Upper lobe of left lung (tissue), 6 donors: ENCODE measurements around the gene GCK. TPM values are rescaled to one million over a fixed set of nuclear protein-coding genes. Genes with fewer than 3 reads are reported as not detected.

Source experiments
- ATAC-seq, 2 donors: fragments of 200-7000 bp; cut with Tn5 transposase; one replicate each; pipeline ENCODE4 v1.9.1; 2022; ENCODE audit warnings: mild to moderate bottlenecking in 2 of 2, moderate library complexity in 2 of 2; ENCODE audit not compliant: low FRiP score in 2 of 2
- DNase-seq, 2 donors: peaks; one replicate each; pipeline ENCODE4 v3.0.0-alpha.2; 2019 to 2020
- H3K27ac ChIP-seq, 4 donors: fragments of 200-600 bp; sonication (generic); one replicate each; pipeline ENCODE4 v1.5.1; 2016 to 2019
- H3K27me3 ChIP-seq, 4 donors: fragments of 200-600 bp; sonication (generic); one replicate each; pipeline ENCODE4 v1.5.1; 2017 to 2019
- H3K36me3 ChIP-seq, 4 donors: fragments of 200-600 bp; sonication (generic); one replicate each; pipeline ENCODE4 v1.5.1; 2016 to 2019
- H3K4me1 ChIP-seq, 4 donors: fragments of 200-600 bp; sonication (generic); one replicate each; pipeline ENCODE4 v1.5.1; 2018 to 2019
- H3K4me3 ChIP-seq, 4 donors: fragments of 200-600 bp; sonication (generic); one replicate each; pipeline ENCODE4 v1.5.1; 2017 to 2019; ENCODE audit warnings: mild to moderate bottlenecking in 2 of 4, moderate library complexity in 1 of 4
- H3K9me3 ChIP-seq, 4 donors: fragments of 200-600 bp; sonication (generic); one replicate each; pipeline ENCODE4 v1.5.1; 2018 to 2019
- CTCF ChIP-seq, 6 experiments: fragments of 450-650 bp in 4 of 6; fragments of 200-600 bp in 2 of 6; sonication (generic) in 2 of 6; IDR thresholded peaks; one replicate each; pipeline ENCODE4 v1.5.1; 2016 to 2019; ENCODE audit warnings: antibody characterized with exemption in 6 of 6
- EP300 ChIP-seq, 4 donors: sonication (generic); formaldehyde crosslinking; IDR thresholded peaks; one replicate each; pipeline ENCODE4 v1.5.1; 2017; ENCODE audit warnings: antibody characterized with exemption in 4 of 4, control low read depth in 2 of 4
- POLR2A ChIP-seq, 4 donors: fragments of 450-650 bp; IDR thresholded peaks; one replicate each; pipeline ENCODE4 v1.5.1; 2016 to 2017; ENCODE audit warnings: antibody characterized with exemption in 4 of 4, mild to moderate bottlenecking in 2 of 4
- POLR2AphosphoS5 ChIP-seq, 2 donors: sonication (generic); formaldehyde crosslinking; IDR thresholded peaks; one replicate each; pipeline ENCODE4 v1.5.1; 2017; ENCODE audit warnings: antibody characterized with exemption in 2 of 2
- WGBS, 2 donors: methylation state at CpG; one replicate each; pipeline ENCODE4 v1.1.5; 2017 to 2018; 5-methylcytosine and 5-hydroxymethylcytosine counted together
- total RNA-seq, 6 donors: library from RNA; depleted of rRNA in 4 of 6; stranded (reverse); fragments of >200 nt in 4 of 6; gene quantifications; one replicate each; pipeline versions ENCODE4 v1.1.0 to v1.2.1, GENCODE V29; 2016 to 2021
- donor health status: DM: no; HTN: no; CAD: no; lungs with moderate emphysema.
- donor health status: DM: no; HTN: yes; CAD: no; lungs with severe emphysema.

GCK gene
- total RNA-seq, 6 donors from 2014 or later: 0.17 to 0.49 (median 0.30) TPM; not detected in 2

DNA sequence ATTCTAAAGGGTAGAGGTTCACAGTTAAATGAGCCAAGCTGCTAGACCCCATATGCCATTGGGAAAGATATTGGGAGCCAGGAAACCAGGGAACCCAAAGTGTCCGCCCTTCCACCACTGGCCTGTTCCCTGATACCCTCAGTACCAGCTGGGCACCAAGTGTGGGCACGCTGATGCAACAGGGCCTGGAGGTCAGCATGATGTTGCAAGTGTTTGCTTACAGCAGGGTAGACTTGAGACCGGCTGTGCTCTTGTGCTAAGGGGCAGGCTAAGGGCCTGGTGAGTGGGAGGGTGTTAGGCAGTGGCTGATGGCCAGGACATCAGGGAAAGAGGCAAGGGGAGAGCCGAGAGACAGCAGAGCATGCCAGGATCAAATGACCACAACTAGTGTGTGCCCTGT, 27.1 kb downstream of the GCK start:
- TF ChIP-seq POLR2A (IDR thresholded peaks at IDR 0.05): no peak
- ATAC-seq (peak in 1 of 2 donors; percentile 48), DNase-seq (peak in 1 of 2 donors; percentile 79)
- no peak overlapping the region for H3K4me3 ChIP-seq
- H3K9me3 ChIP-seq: no peaks in the 10 kb centered on the region
- peaks cover 0 to 6% (median 0%) of the 10 kb centered on the region in 4 donors for H3K4me1 ChIP-seq
- 69 to 81% methylated on average over 4 of the region's 4 CpGs for whole genome bisulfite sequencing, 2 donors
- no peak overlapping the region for H3K27ac ChIP-seq
- H3K36me3 ChIP-seq: no peaks in the 10 kb centered on the region
- H3K27me3 ChIP-seq: no peaks in the 10 kb centered on the region

- Histone ChIP-seq H3K4me3 (no peak overlapping the region), H3K4me1 (peaks cover 0 to 6% (median 0%) of the 10 kb centered on the region in 4 donors), H3K9me3 (no peaks in the 10 kb centered on the region), H3K27me3 (no peaks in the 10 kb centered on the region), H3K27ac (no peak overlapping the region), H3K36me3 (no peaks in the 10 kb centered on the region)
- DNase-seq (no peak), ATAC-seq (no peak)
- 97 to 100% methylated on average over 2 of the region's 2 CpGs for WGBS, 2 donors
- no peak for TF ChIP-seq EP300 (IDR thresholded peaks at IDR 0.05)
- TF ChIP-seq POLR2A (IDR thresholded peaks at IDR 0.05): no peak
- TF ChIP-seq POLR2AphosphoS5 (IDR thresholded peaks at IDR 0.05): no peak
- no peak for TF ChIP-seq CTCF (IDR thresholded peaks at IDR 0.05)
These were observed 27.9 kb downstream of the GCK start for GRCh38 chr7:44161371-44161770.

DNA sequence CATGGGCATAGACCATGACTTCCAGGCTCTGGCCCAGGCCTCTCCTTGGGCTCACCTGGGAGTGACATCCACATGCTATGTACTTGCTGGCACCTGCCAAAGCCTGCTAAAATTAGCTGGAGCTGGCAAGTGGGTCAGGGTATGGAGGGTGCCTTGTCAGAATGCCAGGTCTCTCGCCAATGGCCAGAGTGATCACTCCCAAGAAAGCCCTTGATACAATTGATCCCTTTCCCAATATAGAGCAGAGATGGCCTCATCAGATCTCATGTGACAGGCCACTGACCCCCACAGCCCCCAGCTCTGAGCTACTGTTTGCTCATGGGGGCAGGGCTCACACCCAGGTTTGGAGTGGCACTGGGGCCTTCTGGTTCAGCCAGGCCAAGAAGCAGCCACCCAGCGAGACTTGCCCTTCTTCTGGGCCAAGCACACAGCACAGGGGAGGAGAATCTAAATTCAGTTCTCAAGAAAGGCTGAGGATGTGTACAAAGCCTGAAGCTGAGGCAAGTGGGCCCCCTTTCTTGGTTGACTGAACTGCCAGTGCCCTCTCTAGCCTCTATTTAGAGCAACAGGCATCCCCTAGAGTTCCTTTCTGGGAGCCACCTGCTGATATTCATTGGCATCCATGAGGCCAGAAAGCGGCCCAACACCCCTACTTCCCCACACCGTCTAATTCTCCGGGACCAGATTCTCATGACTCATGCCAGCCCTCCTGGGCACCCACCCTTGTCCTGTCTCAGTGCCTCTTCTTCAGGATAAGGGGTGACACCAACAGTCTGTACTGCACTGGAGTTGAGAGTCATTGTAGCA, 29.2 kb downstream of the GCK start:
- Histone ChIP-seq H3K4me3 (no peak overlapping the region), H3K36me3 (no peaks in the 10 kb centered on the region), H3K27ac (no peak overlapping the region), H3K4me1 (peaks cover 0 to 6% (median 0%) of the 10 kb centered on the region in 4 donors), H3K27me3 (no peaks in the 10 kb centered on the region), H3K9me3 (no peaks in the 10 kb centered on the region)
- DNase-seq: peak in 1 of 2 donors; percentile 36
- no peak for TF ChIP-seq EP300 (IDR thresholded peaks at IDR 0.05)
- no peak for TF ChIP-seq CTCF (IDR thresholded peaks at IDR 0.05)
- 72 to 84% methylated on average over 4 to 5 of the region's 5 CpGs for WGBS, 2 donors
- ATAC-seq: no peak

GRCh38 chr7:44158873-44159631, 30.2 kb downstream of the GCK start:
- H3K4me3 ChIP-seq: no peak overlapping the region
- ATAC-seq (no peak), DNase-seq (no peak)
- H3K27ac ChIP-seq: no peak overlapping the region
- H3K36me3 ChIP-seq: no peaks in the 10 kb centered on the region
- TF ChIP-seq EP300 (IDR thresholded peaks at IDR 0.05) (no peak), POLR2A (IDR thresholded peaks at IDR 0.05) (no peak), POLR2AphosphoS5 (IDR thresholded peaks at IDR 0.05) (no peak), CTCF (IDR thresholded peaks at IDR 0.05) (no peak)
- WGBS, 2 donors: 95 to 100% methylated on average over 3 to 10 of the region's 12 CpGs
- H3K27me3 ChIP-seq: no peaks in the 10 kb centered on the region
- no peaks in the 10 kb centered on the region for H3K9me3 ChIP-seq
- peaks cover 0 to 6% (median 0%) of the 10 kb centered on the region in 4 donors for H3K4me1 ChIP-seq

DNA sequence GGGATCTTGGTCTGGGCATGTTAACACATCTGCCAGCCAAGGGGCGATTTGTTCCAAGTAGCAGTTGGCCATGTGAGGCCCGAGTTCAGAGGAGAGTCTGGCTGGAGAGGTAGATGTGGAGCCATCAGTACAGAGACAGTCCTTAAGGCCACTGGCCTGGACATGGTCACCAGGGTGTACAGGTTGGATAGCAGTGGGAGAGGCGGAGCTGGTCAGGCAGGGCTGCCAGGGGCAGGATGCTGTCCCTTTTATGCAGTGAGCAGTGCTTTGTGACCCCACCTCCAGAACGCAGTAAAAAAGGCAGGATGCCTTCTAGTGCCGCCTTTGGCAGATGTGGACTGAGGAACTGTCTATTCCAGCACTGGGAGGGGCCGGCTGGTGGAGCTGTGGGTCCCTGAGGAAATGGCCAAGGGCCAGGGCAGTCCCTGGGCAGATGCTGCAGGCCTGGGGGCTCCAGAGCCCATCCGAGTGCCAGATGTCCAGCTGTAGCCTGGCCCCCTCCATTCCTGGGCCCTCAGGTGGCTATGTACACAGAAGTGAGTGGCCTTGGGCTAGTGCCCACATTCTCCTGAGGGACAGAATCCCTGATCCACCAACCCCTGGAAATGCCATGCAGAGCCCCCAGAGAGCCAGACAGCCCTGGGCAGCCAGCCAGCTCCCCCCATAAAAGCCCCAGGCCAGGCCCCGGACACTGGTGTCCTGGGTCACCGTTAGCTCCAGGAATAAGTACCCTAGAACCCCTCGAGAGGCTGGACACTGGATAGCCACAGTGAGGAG, 31.0 kb downstream of the GCK start:
- H3K4me3 ChIP-seq: no peak overlapping the region
- peaks cover 0 to 6% (median 0%) of the 10 kb centered on the region in 4 donors for H3K4me1 ChIP-seq
- H3K27me3 ChIP-seq: no peaks in the 10 kb centered on the region
- no peak for ATAC-seq
- H3K9me3 ChIP-seq: no peaks in the 10 kb centered on the region
- no peak overlapping the region for H3K27ac ChIP-seq
- no peak for DNase-seq
- WGBS, 2 donors: 77 to 90% methylated on average over 4 to 10 of the region's 10 CpGs
- TF ChIP-seq CTCF (IDR thresholded peaks at IDR 0.05): no peak
- TF ChIP-seq POLR2AphosphoS5 (IDR thresholded peaks at IDR 0.05): no peak
- no peak for TF ChIP-seq POLR2A (IDR thresholded peaks at IDR 0.05)
- TF ChIP-seq EP300 (IDR thresholded peaks at IDR 0.05): no peak
- H3K36me3 ChIP-seq: no peaks in the 10 kb centered on the region
